Measurements from ENCODE around the gene ZFP69.
"Not testable (repeated sequence)": the region's sequence is repeated elsewhere in the genome, so short reads cannot be mapped to it uniquely, and the experiment has no call there.

ZFP69 gene

GRCh38 chr1:40476924-40477677, at the start of gene ZFP69:
Gene ZFP69 (plus strand): TSS chr1:40477290. CDS start chr1:40479362, 2,072 bp downstream.
- DNase-seq (ENCODE audit: low read depth), result peak; percentile 68

DNA sequence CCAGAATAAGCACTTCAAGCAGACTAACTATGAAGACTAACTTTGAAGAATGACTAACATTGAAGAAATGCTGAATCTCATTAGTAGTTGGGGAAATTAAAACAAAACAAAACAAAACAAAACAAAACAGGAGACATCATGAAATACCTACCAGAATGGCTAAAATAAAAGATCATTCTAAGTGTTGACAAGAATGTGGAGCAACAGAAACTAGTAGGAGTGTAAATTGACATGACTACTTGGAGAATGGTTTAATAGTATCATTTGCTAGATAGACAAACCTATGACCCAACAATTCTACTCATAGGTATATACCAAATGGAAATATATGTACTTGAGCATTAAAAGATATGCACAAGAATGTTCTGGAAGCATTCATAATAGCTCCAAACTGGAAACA, 45.7 kb upstream of the ZFP69 start:
- no peak for DNase-seq (ENCODE audit: low read depth)

- no peak for DNase-seq (ENCODE audit: low read depth)
Measured at GRCh38 chr1:40432644-40433390, 44.3 kb upstream of the ZFP69 start.

DNA sequence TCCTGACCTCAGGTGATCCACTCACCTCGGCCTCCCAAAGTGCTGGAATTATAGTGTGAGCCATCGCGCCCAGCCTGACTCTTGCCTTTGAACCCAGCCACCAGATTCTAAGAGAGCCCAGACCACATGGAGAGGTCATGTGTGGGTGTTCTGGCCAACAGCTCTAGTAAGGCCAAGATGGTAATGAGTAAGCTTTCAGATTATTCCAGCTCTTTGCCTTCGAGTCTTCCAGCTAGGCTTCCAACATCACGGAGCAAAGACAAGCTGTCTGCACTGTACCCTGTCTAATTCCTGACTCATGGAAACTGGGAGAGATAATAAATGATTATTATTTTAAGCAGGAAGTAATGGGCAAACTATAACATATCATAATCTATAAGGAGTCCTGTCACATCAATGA, 41.6 kb upstream of the ZFP69 start:
- DNase-seq (ENCODE audit: low read depth), result no peak

GRCh38 chr1:40435876-40436275, 41.2 kb upstream of the ZFP69 start:
- no peak for DNase-seq (ENCODE audit: low read depth)

DNA sequence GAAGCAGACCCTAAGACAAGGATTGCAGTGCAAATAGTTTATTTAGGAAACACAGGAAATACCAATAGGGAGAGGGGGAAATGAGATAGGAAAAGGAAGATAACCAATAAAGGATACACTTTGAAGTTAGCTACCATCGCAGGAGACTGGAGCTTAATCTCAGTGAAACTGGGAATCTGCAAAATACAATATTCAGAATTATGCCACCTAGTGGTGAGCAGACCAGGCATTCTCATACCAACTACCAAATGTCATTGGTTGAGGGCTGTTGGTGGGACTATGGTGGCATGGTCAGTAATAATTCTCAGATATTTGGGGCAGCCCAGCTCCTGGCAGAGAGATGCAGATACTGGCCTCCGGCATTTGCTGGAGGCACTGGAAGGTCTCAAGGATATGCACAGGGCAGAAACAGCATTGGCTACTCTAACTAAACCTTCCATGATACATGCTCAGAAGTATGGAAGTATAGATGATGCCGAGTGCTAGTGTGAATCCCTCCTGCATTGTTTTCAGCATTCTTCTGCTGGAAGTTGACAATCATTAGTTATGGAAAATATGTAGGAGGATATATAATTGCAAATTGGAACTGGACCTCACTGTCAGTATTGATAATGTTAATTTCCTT, 38.6 kb upstream of the ZFP69 start:
- DNase-seq (ENCODE audit: low read depth), result no peak

DNA sequence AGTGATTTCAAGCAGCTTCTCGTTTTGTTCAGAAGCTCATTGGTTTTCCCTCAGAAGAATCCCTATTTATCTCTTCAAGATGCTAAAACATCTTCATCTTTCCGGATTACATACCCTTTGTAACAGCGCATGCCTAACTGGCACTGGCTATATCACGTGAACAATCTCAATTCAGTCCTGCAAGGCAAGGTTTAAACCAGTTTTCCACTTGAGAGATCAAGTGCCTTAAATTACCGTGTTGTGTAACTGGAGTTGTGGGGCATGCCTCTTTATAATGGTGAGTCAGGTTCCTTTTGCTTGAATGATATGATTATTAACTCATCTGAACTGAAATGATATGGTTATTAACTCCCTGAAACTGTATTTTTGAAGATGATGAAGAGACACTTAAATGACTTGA, 37.8 kb upstream of the ZFP69 start:
- DNase-seq (ENCODE audit: low read depth), result no peak

- DNase-seq (ENCODE audit: low read depth), result peak; percentile 91
Measured at GRCh38 chr1:40449684-40450494, 27.2 kb upstream of the ZFP69 start, which contains the start of gene ZFP69B. Gene ZFP69B (plus strand): TSS chr1:40450476. CDS start chr1:40450962, 486 bp downstream.

DNA sequence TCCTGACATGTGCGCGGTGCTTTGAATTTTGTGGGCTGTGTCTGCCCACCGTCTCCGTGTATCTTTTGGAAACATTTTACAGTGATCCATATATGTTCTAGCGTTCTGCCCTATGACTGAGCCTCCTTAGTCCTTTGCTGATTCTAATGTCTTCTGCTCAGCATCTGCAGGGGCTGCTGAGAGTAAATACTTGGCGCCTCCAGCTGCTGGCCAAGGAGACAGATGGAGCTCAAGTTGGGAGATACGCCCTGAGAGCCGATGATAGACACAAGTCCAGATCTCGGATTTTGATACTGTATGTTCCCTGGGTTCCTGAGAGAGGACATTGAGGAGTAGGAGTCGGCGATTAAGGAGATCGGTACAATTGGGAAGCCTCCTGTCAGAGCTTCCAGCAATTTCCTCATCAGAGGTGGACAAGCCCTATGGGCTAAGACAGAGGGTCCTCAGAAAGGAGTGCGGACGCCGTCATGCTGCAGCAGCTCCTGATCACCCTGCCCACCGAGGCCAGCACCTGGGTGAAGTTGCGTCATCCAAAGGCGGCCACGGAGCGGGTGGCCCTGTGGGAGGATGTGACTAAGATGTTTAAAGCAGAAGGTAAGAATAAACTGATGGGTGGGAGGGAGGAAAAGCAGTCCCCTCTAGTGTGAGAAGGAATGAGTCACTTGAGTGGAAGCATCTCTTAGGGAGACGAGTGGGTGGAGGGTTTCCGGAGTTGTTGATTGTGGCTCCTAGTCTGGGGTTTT, 26.4 kb upstream of the ZFP69 start:
- peak; percentile 74 for DNase-seq (ENCODE audit: low read depth)

DNA sequence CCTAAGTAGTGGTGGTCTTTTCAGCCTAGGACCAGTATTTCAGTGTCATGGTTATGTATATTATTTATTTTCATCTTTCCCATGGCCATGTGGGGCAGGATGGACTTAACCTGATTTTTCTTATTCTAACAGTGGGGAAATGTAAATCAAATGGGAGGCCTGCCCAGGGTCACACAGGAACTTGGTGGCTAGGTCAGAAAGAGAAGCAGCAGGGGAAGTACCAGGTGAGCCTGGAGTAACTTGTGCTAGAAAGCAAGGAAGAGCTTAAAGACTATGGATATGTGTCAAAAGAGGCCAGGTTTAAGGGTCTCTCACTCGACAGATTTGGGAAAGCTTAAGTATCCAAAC, 25.9 kb upstream of the ZFP69 start:
- no peak for DNase-seq (ENCODE audit: low read depth)

DNA sequence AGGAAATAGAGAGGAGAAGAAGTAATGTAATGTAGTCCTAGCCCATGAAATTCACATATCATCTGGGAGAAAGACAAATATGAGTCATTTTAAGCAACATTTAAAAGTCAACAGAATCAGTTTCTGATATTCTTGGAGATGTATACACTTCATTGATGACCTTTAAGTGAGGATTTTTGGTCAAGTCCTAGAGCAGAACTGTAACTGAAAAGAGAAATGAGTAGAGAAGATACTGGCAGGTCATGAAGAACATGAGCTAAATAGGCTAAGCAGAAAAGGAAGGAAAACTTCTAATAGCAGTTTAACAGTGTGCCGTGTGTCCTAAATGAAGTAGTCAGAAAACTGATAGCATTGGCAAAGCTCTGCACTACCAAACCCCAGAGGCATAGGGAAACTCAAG, 22.2 kb upstream of the ZFP69 start:
- no peak for DNase-seq (ENCODE audit: low read depth)

DNA sequence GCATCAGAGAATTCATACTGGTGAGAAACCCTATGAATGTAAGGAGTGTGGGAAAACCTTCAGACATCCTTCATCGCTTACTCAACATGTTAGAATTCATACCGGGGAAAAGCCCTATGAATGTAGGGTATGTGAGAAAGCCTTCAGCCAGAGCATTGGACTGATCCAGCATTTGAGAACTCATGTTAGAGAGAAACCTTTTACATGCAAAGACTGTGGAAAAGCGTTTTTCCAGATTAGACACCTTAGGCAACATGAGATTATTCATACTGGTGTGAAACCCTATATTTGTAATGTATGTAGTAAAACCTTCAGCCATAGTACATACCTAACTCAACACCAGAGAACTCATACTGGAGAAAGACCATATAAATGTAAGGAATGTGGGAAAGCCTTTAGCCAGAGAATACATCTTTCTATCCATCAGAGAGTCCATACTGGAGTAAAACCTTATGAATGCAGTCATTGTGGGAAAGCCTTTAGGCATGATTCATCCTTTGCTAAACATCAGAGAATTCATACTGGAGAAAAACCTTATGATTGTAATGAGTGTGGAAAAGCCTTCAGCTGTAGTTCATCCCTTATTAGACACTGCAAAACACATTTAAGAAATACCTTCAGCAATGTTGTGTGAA, 14.0 kb upstream of the ZFP69 start:
- no peak for DNase-seq (ENCODE audit: low read depth)

GRCh38 chr1:40469327-40469726, 7.8 kb upstream of the ZFP69 start:
- DNase-seq (ENCODE audit: low read depth), result no peak

GRCh38 chr1:40475268-40475667, 1.8 kb upstream of the ZFP69 start:
- DNase-seq (ENCODE audit: low read depth), result no peak

GRCh38 chr1:40477678-40478053, 576 bp downstream of the ZFP69 start:
- DNase-seq (ENCODE audit: low read depth), result peak; percentile 5

DNA sequence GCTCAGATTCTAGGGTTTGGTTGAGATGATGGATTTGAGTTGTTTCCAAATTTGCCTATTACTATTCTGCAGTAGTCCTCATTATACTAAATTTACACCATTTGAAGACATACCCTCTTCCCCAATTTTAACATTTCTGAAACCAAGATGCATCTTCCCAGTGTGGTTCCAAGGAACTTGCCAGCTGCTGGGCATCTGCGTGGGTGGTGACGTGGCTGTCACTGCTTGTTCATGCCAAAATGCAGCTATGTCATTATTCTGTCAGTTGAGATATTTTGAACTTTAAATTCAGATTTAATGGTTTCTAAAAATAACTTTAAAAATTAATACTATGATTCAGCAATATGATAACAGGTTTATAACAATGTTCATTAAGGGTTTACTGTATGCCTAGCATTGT, 1.2 kb downstream of the ZFP69 start:
- DNase-seq (ENCODE audit: low read depth), result no peak

DNA sequence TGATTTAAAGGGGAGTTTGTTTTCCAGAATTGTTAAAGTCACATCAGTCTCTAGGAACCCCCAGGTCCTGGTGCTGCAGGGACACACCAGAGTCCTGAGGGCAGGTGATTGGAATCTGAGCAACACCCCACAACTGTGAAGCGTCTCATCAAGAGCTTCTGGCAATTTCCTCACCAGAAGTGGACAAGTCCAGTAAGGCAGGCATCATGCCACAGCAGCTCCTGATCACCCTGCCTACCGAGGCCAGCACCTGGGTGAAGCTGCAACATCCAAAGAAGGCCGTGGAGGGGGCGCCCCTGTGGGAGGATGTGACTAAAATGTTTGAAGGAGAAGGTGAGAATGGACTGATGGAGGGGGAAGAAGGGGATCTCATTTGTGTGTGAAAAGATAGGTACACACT, 2.1 kb downstream of the ZFP69 start:
- no peak for DNase-seq (ENCODE audit: low read depth)

GRCh38 chr1:40495315-40495903, 18.3 kb downstream of the ZFP69 start:
- DNase-seq (ENCODE audit: low read depth), result no peak

DNA sequence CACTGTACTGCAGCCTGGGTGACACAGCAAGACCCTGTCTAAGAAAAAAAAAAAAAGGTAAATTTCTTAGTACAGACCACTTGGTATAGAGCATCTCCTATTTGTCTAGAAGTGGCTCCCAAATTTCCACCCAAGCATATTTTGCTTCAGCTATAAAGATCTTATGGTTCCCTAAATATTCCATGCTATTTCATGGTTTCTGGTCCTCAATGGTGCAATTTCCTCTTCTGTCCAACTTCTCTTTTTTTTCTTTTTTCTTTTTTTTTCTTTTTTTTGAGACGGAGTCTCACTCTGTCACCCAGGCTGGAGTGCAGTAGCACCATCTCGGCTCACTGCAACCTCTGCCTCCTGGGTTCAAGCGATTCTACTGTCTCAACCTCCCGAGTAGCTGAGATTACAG, 25.6 kb downstream of the ZFP69 start:
- not testable (repeated sequence) for DNase-seq (ENCODE audit: low read depth)

GRCh38 chr1:40507973-40508372, 30.9 kb downstream of the ZFP69 start:
- no peak for DNase-seq (ENCODE audit: low read depth)
